Nucleus accumbens (tissue), 56 donors: ENCODE results near the gene TMEM134.

Source experiments
- DNase-seq, 56 donors: peaks; one replicate each; lab custom pipeline; 2025; lab: John Stamatoyannopoulos, UW

The TMEM134 gene

GRCh38 chr11:67463680-67464410 is 5.2 kb downstream of the TMEM134 start:
- peak in 15 of 56 donors; percentile 12 to 79 (median 32) for DNase-seq

GRCh38 chr11:67463186-67463585 is 5.9 kb downstream of the TMEM134 start:
- DNase-seq, result no peak

- no peak for DNase-seq
These were observed 10.8 kb downstream of the TMEM134 start for GRCh38 chr11:67458266-67458665.

GRCh38 chr11:67457453-67457852 is 11.6 kb downstream of the TMEM134 start:
- no peak for DNase-seq

- DNase-seq, result no peak
These were observed 12.9 kb downstream of the TMEM134 start for GRCh38 chr11:67456068-67456705.

GRCh38 chr11:67455054-67455453 is 14.0 kb downstream of the TMEM134 start, which contains the start of gene CABP4:
Gene CABP4, plus strand, starts transcription at chr11:67455354. Its CDS starts 70 bp downstream, at chr11:67455424.
- DNase-seq, result no peak

GRCh38 chr11:67453816-67454732 is 15.0 kb downstream of the TMEM134 start:
- no peak for DNase-seq

- peak in 3 of 56 donors; percentile 18 to 50 (median 20) for DNase-seq
These were observed 16.7 kb downstream of the TMEM134 start, which contains the start of gene GPR152 for GRCh38 chr11:67452141-67452952. Gene GPR152, minus strand, starts transcription at chr11:67452729. Its CDS starts 5 bp downstream, at chr11:67452724.

- DNase-seq, result no peak
These were observed 17.4 kb downstream of the TMEM134 start for GRCh38 chr11:67451658-67451976.

- no peak for DNase-seq
These were observed 18.0 kb downstream of the TMEM134 start for GRCh38 chr11:67450796-67451657.

GRCh38 chr11:67449116-67449844 is 19.8 kb downstream of the TMEM134 start:
- peak in 1 of 56 donors; percentile 7 for DNase-seq

GRCh38 chr11:67448220-67448609 is 20.8 kb downstream of the TMEM134 start:
- DNase-seq, result no peak

- DNase-seq, result no peak
These were observed 23.5 kb downstream of the TMEM134 start for GRCh38 chr11:67445515-67445914.

GRCh38 chr11:67442504-67443404 is 26.3 kb downstream of the TMEM134 start:
- no peak for DNase-seq

GRCh38 chr11:67441731-67442351 is 27.2 kb downstream of the TMEM134 start:
- DNase-seq, result no peak

- DNase-seq, result no peak
These were observed 27.9 kb downstream of the TMEM134 start for GRCh38 chr11:67441098-67441563.
